Fibroblast of skin of right biceps (primary cell): ENCODE data around the gene PRSS1.
"Not testable (repeated sequence)": the region's sequence is repeated elsewhere in the genome, so short reads cannot be mapped to it uniquely, and the experiment has no call there.

ENCODE experiments used
- DNase-seq: peaks from one replicate; pipeline ENCODE4 v3.0.0-alpha.2; 2013

Gene PRSS1

GRCh38 chr7:142748410-142748809, 862 bp upstream of the PRSS1 start:
- not testable (repeated sequence) for DNase-seq

- DNase-seq = no peak
Measured at GRCh38 chr7:142750321-142750938, 1.2 kb downstream of the PRSS1 start.

- not testable (repeated sequence) for DNase-seq
Measured at GRCh38 chr7:142751526-142752175, 2.4 kb downstream of the PRSS1 start.

DNA sequence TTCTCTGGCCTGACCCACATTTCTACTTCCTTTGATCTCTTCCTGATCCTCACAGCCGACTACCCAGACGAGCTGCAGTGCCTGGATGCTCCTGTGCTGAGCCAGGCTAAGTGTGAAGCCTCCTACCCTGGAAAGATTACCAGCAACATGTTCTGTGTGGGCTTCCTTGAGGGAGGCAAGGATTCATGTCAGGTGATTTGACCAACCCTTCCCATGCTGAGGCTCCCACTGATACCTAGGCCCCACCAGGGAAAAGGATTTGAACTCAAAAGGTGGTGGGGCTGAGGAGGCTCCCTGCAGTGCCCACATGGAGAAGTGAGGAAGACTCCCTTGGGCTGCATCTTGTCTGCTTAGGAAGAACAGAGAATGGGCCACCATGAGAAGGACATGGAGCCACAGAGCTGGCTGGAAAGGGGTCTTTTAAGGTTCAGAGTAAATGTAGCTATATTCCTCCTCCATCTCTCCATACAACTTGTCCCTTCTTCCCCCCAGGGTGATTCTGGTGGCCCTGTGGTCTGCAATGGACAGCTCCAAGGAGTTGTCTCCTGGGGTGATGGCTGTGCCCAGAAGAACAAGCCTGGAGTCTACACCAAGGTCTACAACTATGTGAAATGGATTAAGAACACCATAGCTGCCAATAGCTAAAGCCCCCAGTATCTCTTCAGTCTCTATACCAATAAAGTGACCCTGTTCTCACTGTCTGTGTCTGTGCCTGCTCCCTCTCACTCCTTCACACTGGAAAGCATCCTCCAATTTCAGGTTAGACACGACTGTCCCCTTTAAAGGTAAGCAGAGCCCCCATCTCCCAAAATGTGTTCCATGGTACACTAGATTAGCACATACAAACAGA, 3.3 kb downstream of the PRSS1 start:
- DNase-seq = no peak

- no peak for DNase-seq
Measured at GRCh38 chr7:142753366-142753765, 4.1 kb downstream of the PRSS1 start.

DNA sequence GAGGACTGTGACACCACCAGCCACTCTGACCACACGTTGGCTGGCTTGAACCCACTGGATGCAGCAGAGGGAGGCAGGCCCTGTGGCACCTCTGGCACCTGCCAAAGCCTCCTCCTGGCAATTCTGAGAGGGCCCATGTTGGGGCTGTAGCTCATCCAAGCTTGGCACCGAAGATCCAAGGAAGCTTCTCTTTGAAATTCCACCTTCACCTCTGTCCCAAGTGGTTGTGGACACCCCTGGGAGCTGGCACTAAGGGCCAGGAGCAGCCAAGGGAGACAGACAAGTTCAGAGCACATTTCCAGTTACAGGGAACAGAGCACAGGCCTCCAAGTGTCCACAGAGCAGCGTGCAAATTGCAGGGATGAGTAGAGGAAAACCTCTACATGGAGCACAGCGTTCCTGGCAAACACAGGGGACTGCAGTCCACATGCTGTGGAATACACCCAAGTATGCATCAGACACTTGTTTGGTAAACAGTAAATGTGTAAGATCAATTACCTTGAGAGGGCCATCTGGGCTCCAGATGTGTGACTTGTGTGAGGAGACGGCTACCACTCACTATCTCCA, 4.7 kb downstream of the PRSS1 start:
- not testable (repeated sequence) for DNase-seq

DNA sequence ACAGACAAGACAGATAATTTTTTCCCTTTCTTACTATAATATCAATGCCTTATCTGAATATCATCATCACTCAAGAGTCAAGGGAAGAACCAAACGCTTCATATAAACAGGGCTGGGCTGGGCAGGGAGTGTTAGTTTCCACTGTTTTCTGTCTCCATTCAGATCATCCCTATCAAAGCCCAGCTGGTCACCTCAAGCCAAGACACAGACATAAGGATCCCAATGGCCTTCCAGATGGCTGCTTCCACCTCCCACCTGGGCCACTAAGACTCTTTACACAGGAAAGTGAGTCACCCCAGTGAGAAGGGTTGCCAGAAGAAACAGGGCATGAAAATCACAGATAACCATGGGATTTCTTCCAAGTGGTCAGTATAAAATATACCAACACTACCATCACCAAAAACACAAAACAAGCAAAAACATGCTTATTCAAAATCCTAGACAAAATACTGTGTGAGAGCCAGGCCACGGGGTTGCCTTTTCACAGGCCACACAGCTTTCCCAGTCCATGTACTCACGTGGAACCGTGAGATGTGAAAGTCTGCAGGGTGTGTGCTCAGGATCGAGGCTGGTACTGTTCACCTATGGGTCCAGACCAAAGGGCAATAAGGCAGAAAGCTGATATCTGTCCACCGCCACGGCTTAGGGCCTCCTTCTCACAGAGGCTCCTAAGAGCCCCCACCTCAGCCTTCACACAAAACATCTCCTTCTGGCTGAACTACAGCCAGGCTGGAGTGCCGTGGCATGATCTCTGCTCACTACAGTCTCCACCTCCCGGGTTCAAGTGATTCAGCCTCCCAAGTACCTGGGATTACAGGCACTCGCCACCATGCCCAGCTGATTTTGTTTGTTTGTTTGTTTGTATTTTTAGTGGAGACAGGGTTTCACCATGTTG, 5.7 kb downstream of the PRSS1 start:
- DNase-seq = no peak

- not testable (repeated sequence) for DNase-seq
Measured at GRCh38 chr7:142758312-142758711, 9.0 kb downstream of the PRSS1 start.

- no peak for DNase-seq
Measured at GRCh38 chr7:142759433-142759832, 10.2 kb downstream of the PRSS1 start.

DNA sequence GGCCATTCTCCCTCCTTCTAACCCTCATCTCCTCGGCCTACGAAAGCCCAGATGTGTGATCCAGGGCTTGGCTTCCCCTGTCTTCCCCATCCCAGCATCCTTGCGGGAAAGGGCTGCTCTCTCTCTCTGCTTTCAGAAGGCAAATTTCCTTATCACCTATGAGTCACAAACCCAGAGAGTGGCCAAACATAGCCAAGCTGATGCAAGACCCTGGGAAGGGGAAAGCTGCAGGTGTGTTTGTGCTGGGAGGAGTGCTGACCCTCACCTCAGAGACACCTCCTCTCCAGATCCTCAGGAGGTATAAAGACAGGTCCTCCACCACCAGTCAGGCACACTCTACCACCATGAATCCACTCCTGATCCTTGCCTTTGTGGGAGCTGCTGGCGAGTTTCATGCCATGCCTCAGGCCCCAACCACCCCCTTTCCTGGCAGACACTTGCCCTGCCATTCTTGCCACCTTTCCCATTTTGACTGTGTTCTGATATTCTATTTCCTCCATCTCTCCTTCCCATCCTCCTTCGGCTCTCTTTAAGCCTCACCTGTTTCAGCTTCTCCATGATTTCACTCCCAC, 10.9 kb downstream of the PRSS1 start:
- no peak for DNase-seq

- not testable (repeated sequence) for DNase-seq
Measured at GRCh38 chr7:142761606-142762005, 12.3 kb downstream of the PRSS1 start.

DNA sequence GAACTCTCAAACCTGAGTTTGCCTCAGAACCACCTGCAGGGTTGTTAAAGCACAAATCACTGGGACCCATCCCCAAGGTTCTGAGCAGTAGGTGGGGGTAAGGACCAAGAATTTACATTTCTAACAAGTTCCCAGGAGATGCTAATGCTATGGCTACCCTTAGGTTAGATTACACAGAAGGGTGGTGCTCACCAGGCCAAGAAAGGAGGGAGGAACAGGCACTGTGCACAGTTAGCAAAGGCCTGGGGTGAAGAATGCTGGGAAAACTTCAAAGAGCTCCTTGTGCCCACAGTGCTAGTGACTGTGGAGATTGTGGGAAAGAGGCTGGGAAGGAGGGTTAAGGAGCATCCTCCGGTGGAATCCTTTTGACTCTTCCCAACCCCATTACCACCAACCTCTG, 12.8 kb downstream of the PRSS1 start:
- DNase-seq = no peak

GRCh38 chr7:142767451-142767850, 18.2 kb downstream of the PRSS1 start:
- no peak for DNase-seq

DNA sequence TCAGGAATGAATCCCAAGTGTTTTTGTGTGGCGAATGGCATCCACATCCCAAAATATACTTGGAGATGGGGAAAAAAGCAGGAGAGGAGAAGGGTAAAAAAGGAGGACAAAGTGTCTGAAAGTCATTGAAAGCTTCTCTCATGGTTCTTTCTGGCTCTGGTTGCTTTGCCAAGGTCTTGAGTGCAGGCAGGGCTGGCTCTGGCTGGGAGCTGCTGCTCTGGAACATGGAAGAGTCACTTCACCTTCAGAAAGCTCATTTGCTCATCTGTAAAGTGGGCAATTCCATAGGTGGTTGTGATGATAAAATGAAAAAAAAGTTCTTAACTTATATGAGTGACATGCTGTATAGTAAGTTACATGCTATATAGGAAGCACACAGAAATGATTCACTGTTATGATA, 18.6 kb downstream of the PRSS1 start:
- DNase-seq = no peak

DNA sequence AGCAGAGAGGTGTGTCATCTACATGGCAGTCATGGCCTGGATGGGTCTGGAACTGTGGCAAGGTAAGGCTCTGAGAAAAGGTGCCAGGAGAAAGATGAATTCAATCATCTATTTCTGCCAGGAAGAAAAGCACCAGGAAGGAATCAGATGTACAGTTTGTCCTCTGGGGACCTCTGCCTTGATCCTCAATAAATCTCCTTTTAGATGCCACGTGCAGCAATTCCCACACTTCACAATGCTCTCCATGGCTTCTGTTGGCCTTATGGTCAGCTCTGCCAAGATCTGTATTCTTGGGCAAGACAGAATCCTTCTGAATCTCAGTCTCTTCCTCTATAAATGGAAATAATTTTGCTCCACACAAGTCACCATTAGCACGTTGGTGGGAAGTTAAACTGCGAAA, 19.6 kb downstream of the PRSS1 start:
- DNase-seq = not testable (repeated sequence)

- DNase-seq = no peak
Measured at GRCh38 chr7:142770661-142771352, 21.5 kb downstream of the PRSS1 start, which contains the start of gene PRSS2. Gene PRSS2 (plus strand): TSS chr7:142770970. CDS start chr7:142770983, 13 bp downstream.

DNA sequence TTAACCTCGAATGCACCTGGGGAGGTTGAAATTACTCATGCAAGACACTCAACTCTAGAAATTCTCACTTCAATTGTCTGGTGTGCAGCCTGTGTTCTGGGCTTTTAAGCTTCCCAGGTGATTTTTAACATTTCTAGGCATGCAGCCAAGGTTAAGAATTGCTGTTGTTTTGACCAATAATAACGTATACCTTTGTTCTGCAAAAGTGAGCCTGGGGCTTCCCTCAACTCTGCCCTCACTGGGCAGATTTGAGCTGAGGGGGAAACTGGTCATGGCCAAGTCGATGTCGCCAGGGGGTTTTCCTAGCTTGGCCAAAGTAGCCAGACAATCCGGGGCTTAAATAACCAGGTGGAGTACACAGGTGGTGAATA, 22.1 kb downstream of the PRSS1 start:
- DNase-seq = no peak

GRCh38 chr7:142772051-142772450, 22.8 kb downstream of the PRSS1 start:
- no peak for DNase-seq

- no peak for DNase-seq
Measured at GRCh38 chr7:142772673-142773072, 23.4 kb downstream of the PRSS1 start.

- DNase-seq = no peak
Measured at GRCh38 chr7:142773230-142773629, 24.0 kb downstream of the PRSS1 start.
